ENCODE measurements around the gene QSOX1.

DNA sequence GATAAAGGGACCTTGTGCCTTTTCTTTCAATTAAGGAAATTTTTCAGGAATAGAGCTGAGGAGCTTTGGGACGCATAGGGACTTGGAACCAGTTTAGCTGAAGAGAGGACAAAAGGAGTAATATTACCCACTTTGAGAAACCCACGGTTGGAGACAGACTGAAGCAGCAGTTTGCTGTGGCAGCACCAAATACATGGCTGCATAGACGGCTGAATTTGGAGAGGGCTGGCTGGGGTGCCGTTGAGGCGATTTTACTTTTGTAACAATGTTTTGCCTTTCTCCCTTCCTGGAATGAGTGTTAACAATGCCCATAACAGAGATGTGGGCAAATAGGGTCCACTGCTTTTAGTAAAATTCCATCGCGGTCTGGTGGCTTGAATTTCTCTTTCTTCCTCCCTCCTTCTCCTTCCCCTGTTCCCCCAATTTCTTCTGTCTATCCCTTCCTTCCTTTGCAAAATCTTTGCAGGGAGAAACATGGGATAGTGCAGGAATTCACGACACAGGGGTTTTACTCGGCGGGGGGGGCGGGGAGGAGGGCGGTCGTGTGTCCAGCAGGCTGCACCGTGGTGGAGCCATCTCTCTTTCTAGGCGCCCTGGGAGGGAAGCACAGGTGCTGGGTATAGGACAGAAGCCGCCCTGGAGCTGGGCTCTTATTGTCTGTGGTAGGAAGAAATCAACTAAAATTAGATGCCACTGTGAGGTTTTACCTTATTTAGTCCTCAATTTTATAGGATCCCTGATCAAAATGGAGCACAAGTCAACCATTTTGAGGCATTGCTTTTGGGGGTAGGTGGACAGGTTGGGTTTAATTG lies 82.2 kb downstream of the QSOX1 start:
- TF ChIP-seq EZH2 (IDR thresholded peaks at IDR 0.05; ENCODE audit: borderline replicate concordance, low read depth, low read length, poor library complexity, severe bottlenecking) = peak; percentile 59
- TF ChIP-seq, protein P1, sequence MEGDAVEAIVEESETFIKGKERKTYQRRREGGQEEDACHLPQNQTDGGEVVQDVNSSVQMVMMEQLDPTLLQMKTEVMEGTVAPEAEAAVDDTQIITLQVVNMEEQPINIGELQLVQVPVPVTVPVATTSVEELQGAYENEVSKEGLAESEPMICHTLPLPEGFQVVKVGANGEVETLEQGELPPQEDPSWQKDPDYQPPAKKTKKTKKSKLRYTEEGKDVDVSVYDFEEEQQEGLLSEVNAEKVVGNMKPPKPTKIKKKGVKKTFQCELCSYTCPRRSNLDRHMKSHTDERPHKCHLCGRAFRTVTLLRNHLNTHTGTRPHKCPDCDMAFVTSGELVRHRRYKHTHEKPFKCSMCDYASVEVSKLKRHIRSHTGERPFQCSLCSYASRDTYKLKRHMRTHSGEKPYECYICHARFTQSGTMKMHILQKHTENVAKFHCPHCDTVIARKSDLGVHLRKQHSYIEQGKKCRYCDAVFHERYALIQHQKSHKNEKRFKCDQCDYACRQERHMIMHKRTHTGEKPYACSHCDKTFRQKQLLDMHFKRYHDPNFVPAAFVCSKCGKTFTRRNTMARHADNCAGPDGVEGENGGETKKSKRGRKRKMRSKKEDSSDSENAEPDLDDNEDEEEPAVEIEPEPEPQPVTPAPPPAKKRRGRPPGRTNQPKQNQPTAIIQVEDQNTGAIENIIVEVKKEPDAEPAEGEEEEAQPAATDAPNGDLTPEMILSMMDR (conservative IDR thresholded peaks at IDR 0.05; ENCODE audit: low read depth, low read length) = no peak
